HG03039 (cell line): ENCODE results near the gene ZNRF4.
"Not testable (repeated sequence)": the region's sequence is repeated elsewhere in the genome, so short reads cannot be mapped to it uniquely, and the experiment has no call there.

Experiments used
- ATAC-seq: cut with Tn5 transposase; IDR thresholded peaks from one replicate; pipeline ENCODE4 v1.9.1; 2021; ENCODE audit warnings: mild to moderate bottlenecking, moderate library complexity; ENCODE audit not compliant: unreplicated experiment

The ZNRF4 gene

GRCh38 chr19:5470264-5470671 lies 15.1 kb downstream of the ZNRF4 start:
- no peak for ATAC-seq

GRCh38 chr19:5472286-5472685 lies 17.1 kb downstream of the ZNRF4 start:
- no peak for ATAC-seq

DNA sequence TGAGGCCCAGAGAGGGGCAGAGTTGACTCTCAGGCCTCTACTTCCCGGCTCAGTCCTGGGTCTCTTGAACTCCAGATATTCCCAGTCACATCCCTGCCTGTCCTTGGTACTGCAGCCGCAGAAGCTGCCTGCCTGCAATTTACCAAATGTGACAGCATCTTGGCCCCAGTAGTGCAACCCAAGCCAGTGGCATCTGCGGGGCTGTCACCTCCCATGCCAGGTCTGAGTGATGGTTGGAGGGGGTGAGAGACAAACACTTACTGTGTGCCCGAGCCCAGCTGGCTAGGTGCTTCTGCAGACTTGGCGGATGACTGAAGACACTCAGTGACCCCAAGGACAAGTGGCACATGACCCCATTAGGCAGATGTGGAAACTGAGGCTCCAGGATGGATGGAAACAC lies 18.4 kb downstream of the ZNRF4 start:
- no peak for ATAC-seq

- ATAC-seq: no peak
These were observed 22.4 kb downstream of the ZNRF4 start for GRCh38 chr19:5477451-5478215.

GRCh38 chr19:5478241-5478924 lies 23.2 kb downstream of the ZNRF4 start:
- ATAC-seq: no peak

- ATAC-seq: no peak
These were observed 23.8 kb downstream of the ZNRF4 start for GRCh38 chr19:5478925-5479588.

DNA sequence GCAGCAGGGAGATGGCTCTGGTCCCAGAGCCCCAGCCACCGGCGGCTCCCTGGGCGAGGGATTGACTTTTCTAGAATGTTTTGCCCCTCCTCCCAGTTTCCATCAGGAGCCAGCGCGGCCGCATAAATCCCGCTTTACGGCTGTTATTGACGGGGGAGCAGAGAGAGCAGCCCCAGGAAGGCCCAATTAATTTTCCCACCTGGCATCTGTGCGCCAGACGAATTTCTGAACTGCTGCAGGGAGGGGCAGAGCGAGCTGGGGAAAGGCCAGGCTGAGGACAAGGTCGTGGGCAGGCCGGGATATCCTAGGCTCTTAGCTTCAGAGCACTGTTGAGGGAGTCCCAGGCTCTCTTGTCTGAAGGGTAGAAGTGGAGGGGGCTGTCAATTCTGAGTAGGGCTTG lies 24.7 kb downstream of the ZNRF4 start:
- ATAC-seq: no peak

GRCh38 chr19:5480427-5480836 lies 25.2 kb downstream of the ZNRF4 start:
- ATAC-seq: no peak

DNA sequence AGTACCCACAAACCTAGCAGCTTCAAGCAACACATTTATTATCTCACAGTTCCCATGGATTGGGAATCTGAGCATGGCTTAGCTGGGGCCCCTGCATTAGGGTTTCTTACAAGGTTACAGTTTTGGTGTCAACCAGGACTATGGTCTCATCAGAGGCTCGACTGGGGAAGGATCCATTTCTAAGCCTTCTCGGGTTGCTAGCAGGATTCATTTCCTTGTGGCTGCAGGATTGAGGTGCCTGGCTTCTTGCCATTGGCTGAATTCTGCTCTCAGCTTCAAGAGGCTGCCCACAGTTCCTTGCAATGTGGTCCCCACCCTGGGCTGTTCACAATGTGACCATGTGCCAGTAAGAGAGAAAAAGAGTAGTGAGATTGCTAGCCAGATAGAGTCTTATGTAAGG lies 26.7 kb downstream of the ZNRF4 start:
- ATAC-seq: no peak

DNA sequence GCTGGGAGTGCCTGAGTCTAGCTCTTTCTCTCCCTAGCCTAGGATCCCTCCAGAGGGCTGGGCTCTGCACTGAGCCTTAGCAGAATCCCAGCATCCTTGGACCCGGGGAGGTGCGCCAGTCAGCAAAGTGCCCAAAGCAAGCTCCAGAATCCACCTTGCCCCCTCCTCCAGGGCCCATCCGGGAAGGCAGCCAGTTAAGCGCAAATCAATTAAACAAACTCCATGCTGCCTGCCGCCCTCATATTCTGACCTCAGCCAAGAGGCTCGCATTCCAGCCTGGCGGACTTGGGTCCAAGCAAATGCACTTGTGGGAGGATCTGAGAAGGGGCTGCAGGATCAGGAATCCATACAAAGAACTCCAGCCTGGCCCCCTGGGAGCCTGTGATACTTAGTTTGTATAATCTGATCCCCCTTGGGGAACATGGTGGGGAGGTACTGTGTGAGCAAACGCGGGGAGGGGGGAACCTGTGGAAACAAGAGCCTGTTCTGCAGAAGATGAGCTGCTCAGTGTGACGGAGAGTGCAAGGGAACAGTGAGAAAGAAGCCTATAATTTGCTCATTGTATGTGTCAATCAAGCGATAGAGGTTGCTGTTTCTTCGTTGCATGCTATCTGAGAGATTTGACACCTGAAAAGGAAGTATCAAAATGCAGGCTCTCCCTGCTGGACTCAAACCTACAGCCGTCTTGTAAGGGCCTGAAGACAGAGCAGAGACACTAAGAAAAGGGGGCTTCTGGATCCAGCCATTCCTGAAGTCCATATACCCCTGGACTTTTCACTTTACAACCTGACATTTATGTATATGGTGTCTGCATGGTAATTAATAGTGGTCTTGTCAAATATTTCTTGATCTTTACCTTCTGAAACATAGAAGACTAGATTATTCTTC lies 29.4 kb downstream of the ZNRF4 start:
- ATAC-seq: no peak

GRCh38 chr19:5485286-5485636 lies 30.0 kb downstream of the ZNRF4 start:
- no peak for ATAC-seq

DNA sequence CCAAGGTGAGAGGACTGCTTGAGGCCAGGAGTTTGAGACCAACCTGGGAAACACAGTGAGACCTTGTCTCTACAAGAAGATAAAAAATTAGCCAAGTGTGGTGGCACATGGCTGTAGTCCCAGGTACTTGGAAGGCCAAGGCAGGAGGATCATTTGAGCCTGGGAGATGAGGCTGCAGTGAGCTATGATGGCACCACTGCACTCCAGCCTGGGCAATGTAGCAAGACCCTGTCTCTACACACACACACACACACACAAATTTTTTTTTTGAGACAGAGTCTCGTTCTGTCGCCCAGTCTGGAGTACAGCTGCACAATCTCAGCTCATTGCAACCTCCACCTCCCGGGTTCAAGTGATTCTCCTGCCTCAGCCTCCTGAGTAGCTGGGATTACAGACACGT lies 30.4 kb downstream of the ZNRF4 start:
- not testable (repeated sequence) for ATAC-seq

GRCh38 chr19:5487222-5487621 lies 32.0 kb downstream of the ZNRF4 start:
- ATAC-seq: no peak

GRCh38 chr19:5489551-5489950 lies 34.3 kb downstream of the ZNRF4 start:
- ATAC-seq: no peak

DNA sequence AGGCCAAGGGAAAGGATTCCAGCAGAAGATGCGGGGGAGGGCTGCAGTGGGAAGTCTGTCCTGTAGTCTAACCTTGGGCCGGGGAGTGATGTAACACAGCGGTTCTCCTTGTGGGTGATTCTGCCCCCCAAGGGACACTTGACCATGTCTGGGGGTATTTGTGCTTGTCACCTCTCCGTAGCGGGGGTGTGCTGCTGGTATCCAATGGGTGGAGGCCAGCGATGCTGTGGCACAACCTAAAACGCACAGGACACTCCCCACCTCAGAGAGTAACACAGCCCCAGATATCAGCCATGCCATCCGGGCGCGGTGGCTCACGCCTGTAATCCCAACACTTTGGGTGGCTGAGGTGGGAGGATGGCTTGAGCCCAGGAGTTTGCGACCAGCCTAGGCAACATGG lies 36.3 kb downstream of the ZNRF4 start:
- ATAC-seq: no peak

DNA sequence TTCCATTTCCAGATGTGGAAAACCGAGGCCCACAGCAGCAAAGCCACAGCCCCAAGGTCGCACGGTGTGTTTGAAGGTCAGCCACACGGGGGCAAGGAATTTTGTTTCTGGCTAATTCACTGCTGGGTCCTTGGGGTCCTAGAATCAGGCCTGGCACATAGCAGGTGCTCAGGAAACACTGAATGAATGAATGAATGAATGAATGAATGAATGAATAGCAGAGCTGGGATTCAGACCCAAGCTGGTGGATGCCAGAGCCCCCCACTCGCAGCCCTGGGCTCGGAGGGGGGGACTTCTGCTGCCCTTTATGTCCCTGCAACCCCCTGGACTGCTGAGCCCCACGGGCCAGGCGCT lies 37.0 kb downstream of the ZNRF4 start:
- ATAC-seq: no peak

- no peak for ATAC-seq
These were observed 37.6 kb downstream of the ZNRF4 start for GRCh38 chr19:5492635-5493409.

DNA sequence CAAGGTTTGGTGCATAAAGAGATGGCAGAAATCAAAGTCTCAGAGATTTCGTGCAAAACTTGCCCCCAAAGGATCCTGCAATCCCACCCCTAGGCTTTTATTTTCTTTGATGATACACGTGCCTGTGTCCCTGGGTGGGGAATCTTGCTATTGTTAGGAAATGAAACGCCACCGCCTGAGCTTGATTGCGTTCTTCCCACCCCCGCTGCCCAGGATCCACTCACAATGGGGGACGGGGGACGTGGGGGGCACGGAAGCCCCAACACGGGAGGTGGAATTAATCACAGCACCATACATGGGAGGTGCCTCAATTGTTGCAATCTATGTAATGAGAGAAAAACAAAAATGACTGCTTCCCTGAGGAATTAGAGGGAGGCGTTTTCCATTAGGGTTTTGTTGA lies 39.6 kb downstream of the ZNRF4 start:
- ATAC-seq: no peak

DNA sequence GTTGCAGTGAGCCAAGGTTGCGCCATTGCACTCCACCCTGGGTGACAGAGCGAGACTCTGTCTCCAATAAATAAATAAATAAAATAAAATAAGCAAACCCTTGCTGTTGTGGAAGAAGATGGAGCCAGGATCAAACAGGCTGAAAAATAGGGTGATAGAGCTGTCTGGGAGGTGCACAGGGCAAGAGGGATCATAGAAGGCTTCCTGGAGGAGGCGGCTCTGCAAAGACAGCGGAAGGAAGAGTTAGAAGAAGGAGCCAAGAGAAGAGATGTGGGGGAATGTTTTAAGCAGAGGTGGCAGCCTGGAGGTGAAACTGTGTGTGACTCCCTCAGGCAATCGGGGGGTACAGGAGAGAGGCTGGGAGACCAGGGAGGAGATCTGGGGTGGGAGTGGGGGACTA lies 40.6 kb downstream of the ZNRF4 start:
- ATAC-seq: no peak

- no peak for ATAC-seq
These were observed 42.1 kb downstream of the ZNRF4 start for GRCh38 chr19:5497297-5497696.
